Lower leg skin (tissue), 4 donors: Measurements from ENCODE around the gene ANO7. TPM values are rescaled to one million over a fixed set of nuclear protein-coding genes. Genes with fewer than 3 reads are reported as not detected.

Experiments
- DNase-seq, 2 donors: peaks; one replicate each; pipeline ENCODE4 v3.0.0-alpha.2; 2019; ENCODE audit warnings: low spot score in 2 of 2
- H3K4me3 ChIP-seq: fragments of 200-600 bp; sonication (generic); 2 replicates; pipeline ENCODE4 v1.5.1; 2017; ENCODE audit warnings: mild to moderate bottlenecking, low read depth; ENCODE audit not compliant: poor library complexity, severe bottlenecking
- POLR2A ChIP-seq, 2 donors: fragments of 450-650 bp; IDR thresholded peaks; one replicate each; pipeline ENCODE4 v1.6.1; 2016 to 2017; ENCODE audit warnings: antibody characterized with exemption in 2 of 2, mild to moderate bottlenecking in 1 of 2, moderate library complexity in 1 of 2
- WGBS, 2 donors: methylation state at CpG; one replicate each; pipeline ENCODE4 v1.1.5; 2018; 5-methylcytosine and 5-hydroxymethylcytosine counted together
- intact Hi-C: fragments of 100-400 bp; cut with DNase I; formaldehyde crosslinking; loops from one replicate; pipeline ENCODE4 v1.15.0; 2023; ENCODE audit warnings: low total_unique reads
- total RNA-seq, 4 donors: library from RNA; depleted of rRNA; stranded (reverse); fragments of >200 nt; gene quantifications; one replicate each; pipeline ENCODE4 v1.1.0, GENCODE V29; 2016
- TF ChIP-seq, protein P1 (sequence below), 3 donors: fragments of 450-650 bp; IDR thresholded peaks; one replicate each; pipeline ENCODE4 v1.5.1; 2016; ENCODE audit warnings: antibody characterized with exemption in 3 of 3, mild to moderate bottlenecking in 3 of 3, moderate library complexity in 2 of 3

Gene ANO7
- total RNA-seq, 4 donors from 2014 or later, result 0.19 to 0.67 (median 0.35) TPM

DNA sequence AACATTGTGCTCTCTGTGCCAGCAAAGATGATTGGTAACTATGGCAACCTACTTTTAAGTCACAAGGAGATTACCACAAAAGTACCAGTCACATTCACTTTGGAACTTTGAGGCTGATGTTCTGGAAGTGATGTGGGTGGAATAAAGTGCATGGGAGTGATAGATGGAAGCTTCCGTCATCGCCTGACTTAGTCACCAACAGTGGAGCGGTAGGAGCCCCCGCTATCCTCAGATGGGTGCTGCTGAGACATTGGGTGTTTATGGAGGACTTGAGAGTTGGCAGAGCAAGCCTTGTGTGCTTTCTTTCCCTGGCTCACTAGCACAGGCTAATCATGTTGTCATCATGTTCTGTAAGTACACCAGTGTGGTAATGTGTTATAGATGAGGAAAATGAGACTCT lies 33.6 kb upstream of the ANO7 start:
- no peak for DNase-seq
- TF ChIP-seq, protein P1, sequence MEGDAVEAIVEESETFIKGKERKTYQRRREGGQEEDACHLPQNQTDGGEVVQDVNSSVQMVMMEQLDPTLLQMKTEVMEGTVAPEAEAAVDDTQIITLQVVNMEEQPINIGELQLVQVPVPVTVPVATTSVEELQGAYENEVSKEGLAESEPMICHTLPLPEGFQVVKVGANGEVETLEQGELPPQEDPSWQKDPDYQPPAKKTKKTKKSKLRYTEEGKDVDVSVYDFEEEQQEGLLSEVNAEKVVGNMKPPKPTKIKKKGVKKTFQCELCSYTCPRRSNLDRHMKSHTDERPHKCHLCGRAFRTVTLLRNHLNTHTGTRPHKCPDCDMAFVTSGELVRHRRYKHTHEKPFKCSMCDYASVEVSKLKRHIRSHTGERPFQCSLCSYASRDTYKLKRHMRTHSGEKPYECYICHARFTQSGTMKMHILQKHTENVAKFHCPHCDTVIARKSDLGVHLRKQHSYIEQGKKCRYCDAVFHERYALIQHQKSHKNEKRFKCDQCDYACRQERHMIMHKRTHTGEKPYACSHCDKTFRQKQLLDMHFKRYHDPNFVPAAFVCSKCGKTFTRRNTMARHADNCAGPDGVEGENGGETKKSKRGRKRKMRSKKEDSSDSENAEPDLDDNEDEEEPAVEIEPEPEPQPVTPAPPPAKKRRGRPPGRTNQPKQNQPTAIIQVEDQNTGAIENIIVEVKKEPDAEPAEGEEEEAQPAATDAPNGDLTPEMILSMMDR (IDR thresholded peaks at IDR 0.05), result no peak
- TF ChIP-seq POLR2A (IDR thresholded peaks at IDR 0.05), result no peak
- intact Hi-C loops, result no loop called here
- WGBS, 2 donors, result 92 to 97% methylated on average over 4 of the region's 4 CpGs
- no peak overlapping the region for H3K4me3 ChIP-seq

DNA sequence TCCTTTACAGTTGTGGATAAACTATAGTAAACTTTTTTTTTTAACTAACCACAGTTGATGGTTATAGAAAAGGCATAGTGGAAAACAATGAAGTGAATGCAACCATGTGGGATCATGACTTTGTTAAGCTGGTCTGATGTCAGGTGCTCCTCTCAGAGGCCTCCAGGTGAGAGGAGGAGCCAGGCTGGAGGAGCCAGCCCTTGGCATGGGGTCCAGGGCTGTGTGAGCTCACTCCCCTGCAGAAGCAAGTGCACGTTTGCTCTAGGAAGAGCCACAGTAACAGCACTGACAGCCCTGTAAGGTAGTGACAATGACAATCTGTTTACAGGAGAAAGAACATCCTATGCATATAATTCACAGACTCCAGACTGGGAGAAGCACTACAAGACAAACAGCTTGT lies 32.5 kb upstream of the ANO7 start:
- no peak for TF ChIP-seq POLR2A (IDR thresholded peaks at IDR 0.05)
- TF ChIP-seq, protein P1 (IDR thresholded peaks at IDR 0.05), result no peak
- intact Hi-C loops, result no loop called here
- no peak for DNase-seq
- H3K4me3 ChIP-seq, result no peak overlapping the region
- 41 to 47% methylated on average over 1 of the region's 1 CpG for WGBS, 2 donors

DNA sequence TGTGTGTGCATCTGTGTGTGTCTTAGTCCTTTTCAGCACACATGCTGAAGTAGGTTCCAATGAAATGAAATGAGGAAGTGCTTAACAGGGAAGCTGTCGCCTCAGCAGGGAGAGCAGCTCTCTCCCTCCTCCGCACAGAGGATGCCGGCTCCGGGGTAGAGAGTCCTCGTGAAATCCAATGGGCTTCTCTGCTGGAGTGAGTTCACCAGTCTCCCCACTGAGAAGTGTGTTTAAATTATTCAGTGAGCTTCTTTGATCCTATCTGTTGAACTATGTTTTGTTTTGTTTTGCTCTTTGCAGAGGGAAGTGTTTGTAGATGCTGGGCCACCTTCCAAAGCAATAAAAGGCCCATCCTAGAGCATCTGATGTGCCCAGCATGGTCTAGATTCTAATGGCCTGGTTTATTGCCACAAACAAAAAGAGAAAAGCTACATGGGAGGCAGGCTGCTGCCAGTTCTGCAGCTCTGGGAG lies 31.5 kb upstream of the ANO7 start:
- intact Hi-C loops, result no loop called here
- no peak for TF ChIP-seq POLR2A (IDR thresholded peaks at IDR 0.05)
- TF ChIP-seq, protein P1 (IDR thresholded peaks at IDR 0.05), result no peak
- DNase-seq, result no peak
- 69 to 74% methylated on average over 5 of the region's 5 CpGs for WGBS, 2 donors
- H3K4me3 ChIP-seq, result no peak overlapping the region

DNA sequence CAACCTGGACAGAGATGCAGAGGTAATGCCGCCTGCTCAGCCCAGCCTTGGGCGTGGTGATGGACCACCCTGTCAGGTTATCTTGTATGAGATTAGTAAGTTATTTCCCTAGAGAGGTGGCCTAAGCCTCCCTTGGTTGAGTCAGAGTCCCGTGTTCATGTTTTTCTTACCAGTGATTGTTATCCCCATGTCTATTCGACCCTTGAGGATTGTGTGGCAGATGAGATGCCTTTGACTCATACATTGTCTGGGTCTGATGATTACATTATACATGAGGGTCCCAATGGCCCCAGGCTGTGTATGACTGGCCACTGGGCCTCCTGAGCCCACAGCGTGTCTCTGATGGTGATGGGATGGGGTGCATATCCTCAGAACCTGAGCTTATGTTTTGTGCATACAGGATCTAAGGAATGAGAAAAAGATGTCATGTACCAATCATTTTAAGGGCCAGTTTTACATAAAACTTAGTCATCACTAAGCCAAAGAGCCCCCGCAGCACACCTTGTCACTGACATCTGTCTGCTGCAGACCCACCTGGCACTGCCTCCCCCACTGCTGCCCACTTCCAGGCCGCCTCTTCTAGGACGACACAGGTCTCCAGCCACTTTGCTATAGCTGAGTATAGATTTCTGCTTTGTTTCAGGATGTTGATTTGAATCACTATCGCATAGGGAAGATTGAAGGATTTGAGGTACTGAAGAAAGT lies 30.5 kb upstream of the ANO7 start:
- 92 to 95% methylated on average over 9 of the region's 9 CpGs for WGBS, 2 donors
- H3K4me3 ChIP-seq, result no peak overlapping the region
- no peak for DNase-seq
- TF ChIP-seq POLR2A (IDR thresholded peaks at IDR 0.05), result no peak
- TF ChIP-seq, protein P1 (IDR thresholded peaks at IDR 0.05), result no peak
- intact Hi-C loops, result no loop called here

GRCh38 chr2:241158546-241158900 lies 30.0 kb upstream of the ANO7 start:
- TF ChIP-seq, protein P1 (IDR thresholded peaks at IDR 0.05), result no peak
- no peak for TF ChIP-seq POLR2A (IDR thresholded peaks at IDR 0.05)
- no peak overlapping the region for H3K4me3 ChIP-seq
- intact Hi-C loops, result no loop called here
- WGBS, 2 donors, result 94 to 97% methylated on average over 8 of the region's 8 CpGs
- no peak for DNase-seq

- no peak overlapping the region for H3K4me3 ChIP-seq
- WGBS, 2 donors, result 91 to 99% methylated on average over 5 of the region's 5 CpGs
- TF ChIP-seq POLR2A (IDR thresholded peaks at IDR 0.05), result no peak
- TF ChIP-seq, protein P1 (IDR thresholded peaks at IDR 0.05), result no peak
- no peak for DNase-seq
- intact Hi-C loops, result no loop called here
Measured at GRCh38 chr2:241159116-241159515, 29.4 kb upstream of the ANO7 start.
